GM18870 (cell line): ENCODE data around the gene LRBA.
"Not testable (repeated sequence)": the region's sequence is repeated elsewhere in the genome, so short reads cannot be mapped to it uniquely, and the experiment has no call there.

Experiments used
- ATAC-seq: cut with Tn5 transposase; IDR thresholded peaks from one replicate; pipeline ENCODE4 v1.9.1; 2021; ENCODE audit warnings: moderate library complexity; ENCODE audit not compliant: unreplicated experiment

The LRBA gene

GRCh38 chr4:151015459-151016347, 619 bp upstream of the LRBA start:
- ATAC-seq: peak; percentile 42

GRCh38 chr4:151013944-151014343, 1.1 kb downstream of the LRBA start:
- ATAC-seq: no peak

- no peak for ATAC-seq
Observed at GRCh38 chr4:151013491-151013890, 1.6 kb downstream of the LRBA start.

- no peak for ATAC-seq
Observed at GRCh38 chr4:151012820-151013219, 2.3 kb downstream of the LRBA start.

GRCh38 chr4:151012376-151012775, 2.7 kb downstream of the LRBA start:
- ATAC-seq: no peak

GRCh38 chr4:151004222-151004621, 10.9 kb downstream of the LRBA start:
- ATAC-seq: no peak

- ATAC-seq: no peak
Observed at GRCh38 chr4:151000747-151001429, 14.2 kb downstream of the LRBA start.

- no peak for ATAC-seq
Observed at GRCh38 chr4:150999086-150999485, 16.0 kb downstream of the LRBA start.

- no peak for ATAC-seq
Observed at GRCh38 chr4:150997141-150997540, 17.9 kb downstream of the LRBA start.

GRCh38 chr4:150994721-150995120, 20.4 kb downstream of the LRBA start:
- ATAC-seq: no peak

GRCh38 chr4:150993577-150993976, 21.5 kb downstream of the LRBA start:
- not testable (repeated sequence) for ATAC-seq

GRCh38 chr4:150990993-150991392, 24.1 kb downstream of the LRBA start:
- no peak for ATAC-seq

- ATAC-seq: no peak
Observed at GRCh38 chr4:150990250-150990649, 24.8 kb downstream of the LRBA start.

- no peak for ATAC-seq
Observed at GRCh38 chr4:150988238-150988637, 26.8 kb downstream of the LRBA start.

GRCh38 chr4:150987204-150987603, 27.9 kb downstream of the LRBA start:
- no peak for ATAC-seq

GRCh38 chr4:150986085-150986484, 29.0 kb downstream of the LRBA start:
- peak; percentile 62 for ATAC-seq

GRCh38 chr4:150983851-150984250, 31.2 kb downstream of the LRBA start:
- no peak for ATAC-seq

- ATAC-seq: no peak
Observed at GRCh38 chr4:150982557-150983233, 32.4 kb downstream of the LRBA start.

GRCh38 chr4:150978738-150979575, 36.1 kb downstream of the LRBA start:
- no peak for ATAC-seq

GRCh38 chr4:150976478-150977118, 38.5 kb downstream of the LRBA start:
- ATAC-seq: no peak
